LNCAP (cell line): ENCODE measurements around the gene FAAP24.

ENCODE experiments used
- CTCF ChIP-seq: fragments of 450-650 bp; IDR thresholded peaks from 2 replicates; pipeline ENCODE4 v1.5.1; 2017; ENCODE audit warnings: mild to moderate bottlenecking

FAAP24 gene

DNA sequence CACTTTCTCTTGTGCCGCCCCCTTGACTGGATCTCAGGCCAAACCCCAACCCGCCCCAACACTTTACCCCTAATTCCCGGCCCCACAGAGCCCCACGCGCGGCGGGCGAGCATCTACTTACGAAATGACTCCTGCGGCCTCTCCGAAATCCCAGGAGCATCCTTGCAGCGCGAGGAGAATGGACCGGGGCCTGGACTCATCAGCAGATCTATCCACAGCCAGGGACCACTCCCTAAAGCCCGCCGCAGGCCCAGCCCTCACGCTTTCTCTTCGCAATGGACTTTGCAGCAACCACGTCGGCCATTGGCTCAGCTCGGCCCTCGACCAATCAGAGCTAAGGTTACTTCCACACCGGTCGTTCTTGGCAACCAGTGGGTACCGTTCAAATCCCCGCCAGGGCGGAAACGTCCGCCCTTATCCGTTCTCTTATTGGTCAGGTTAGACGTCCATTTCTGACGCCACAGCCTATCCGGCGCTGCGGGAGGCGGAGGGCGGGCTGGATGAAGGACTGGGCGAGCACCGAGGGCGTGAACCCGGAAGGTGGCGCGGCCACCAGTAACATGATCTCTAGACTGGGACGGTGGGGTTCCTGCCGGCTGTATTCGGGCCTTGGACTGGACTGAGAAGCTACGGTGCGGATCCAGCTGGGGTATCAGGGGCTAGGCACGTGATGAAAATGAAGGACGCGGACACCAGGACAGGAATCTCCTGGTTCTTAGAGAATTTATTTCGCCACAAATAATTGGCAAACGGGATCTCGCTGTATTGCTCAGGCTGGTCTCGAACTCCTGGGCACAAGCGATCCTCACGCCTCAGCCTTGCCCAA lies at the start of gene FAAP24, which contains the start of gene CEP89:
Gene FAAP24 (plus strand): TSS at position 528 of the 826 bp plus-strand sequence. CDS start 955 bp downstream, outside the sequence.
Gene CEP89 (minus strand): TSS at position 244 of the 826 bp plus-strand sequence. CDS start 84 bp downstream, at position 160.
- no peak; the same call in 1 of the 2 replicates for TF ChIP-seq CTCF

DNA sequence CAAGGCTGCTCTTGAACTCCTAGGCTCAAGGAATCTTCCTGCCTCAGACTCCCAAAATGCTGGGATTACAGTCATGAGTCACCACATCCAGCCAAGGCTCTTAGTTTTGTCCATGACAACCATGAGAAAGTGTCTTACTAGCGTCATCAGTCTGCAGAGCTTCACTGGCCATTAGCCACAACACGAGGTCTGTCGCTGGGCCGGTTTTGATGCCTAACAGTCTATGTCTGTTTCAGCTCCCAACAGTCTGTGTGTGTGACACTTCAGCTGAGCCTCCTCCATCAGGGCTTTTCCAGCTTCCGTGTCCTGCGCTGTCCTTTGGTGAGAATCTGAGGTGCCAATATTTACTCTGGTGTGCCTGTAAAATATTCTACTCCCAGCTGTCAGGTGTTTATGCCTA lies 47.8 kb upstream of the FAAP24 start:
- TF ChIP-seq CTCF = no peak

DNA sequence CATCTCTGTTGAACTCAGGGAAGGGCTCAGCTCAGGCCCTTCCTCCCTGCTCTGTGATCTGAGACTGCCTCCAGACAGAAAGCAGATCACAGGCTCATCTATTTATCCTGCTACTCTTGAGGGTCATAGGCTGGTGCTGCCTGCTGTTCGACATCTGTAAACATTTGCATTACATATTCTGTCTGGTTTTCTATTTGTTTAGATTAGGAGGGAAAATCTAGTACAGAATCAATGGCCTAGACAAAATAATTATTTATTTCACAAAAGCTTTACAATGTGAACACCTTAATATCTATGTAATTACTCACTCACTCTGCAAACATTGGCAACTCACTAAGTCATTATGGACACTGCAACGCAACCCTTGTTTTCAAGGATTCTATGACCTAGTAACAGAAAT lies 43.2 kb upstream of the FAAP24 start:
- TF ChIP-seq CTCF = no peak

DNA sequence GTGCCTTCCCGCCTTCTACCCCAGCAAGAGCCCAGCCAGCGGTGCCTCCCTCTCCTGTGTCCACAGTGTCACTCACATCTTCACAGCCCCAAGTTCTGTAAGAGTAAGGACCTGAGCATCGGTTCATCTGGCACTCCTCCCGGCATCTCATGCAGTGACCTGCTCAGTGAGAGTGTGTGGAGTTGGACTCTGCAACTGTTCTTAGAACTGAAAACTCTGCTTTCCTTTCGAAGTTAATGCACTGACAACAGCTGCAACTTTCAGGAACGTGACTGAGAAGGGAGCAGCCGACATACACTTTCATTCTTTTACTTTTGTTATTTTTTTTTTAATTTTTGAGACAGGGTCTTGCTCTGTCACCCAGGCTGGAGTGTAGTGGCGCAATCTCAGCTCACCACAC lies 41.5 kb upstream of the FAAP24 start:
- no peak for TF ChIP-seq CTCF

DNA sequence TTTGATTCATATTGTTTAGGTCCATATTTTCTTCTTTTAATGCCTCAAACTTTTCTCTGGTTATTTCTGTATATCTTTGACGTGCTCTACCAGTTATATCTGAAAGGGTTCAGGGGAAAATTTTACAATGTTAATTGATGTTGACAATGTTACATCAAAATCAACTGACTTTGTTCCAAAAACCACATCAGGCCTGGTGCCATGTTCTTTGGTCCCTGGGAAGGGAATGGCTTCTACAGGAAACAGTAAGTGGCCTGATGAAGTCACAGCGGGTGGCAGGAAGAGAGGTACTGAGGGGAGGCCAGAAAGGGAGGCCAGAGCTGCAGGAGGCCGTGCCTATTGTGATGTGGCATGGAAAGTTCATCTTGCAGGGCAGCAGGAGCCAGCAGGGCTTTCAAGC lies 38.5 kb upstream of the FAAP24 start:
- no peak for TF ChIP-seq CTCF

DNA sequence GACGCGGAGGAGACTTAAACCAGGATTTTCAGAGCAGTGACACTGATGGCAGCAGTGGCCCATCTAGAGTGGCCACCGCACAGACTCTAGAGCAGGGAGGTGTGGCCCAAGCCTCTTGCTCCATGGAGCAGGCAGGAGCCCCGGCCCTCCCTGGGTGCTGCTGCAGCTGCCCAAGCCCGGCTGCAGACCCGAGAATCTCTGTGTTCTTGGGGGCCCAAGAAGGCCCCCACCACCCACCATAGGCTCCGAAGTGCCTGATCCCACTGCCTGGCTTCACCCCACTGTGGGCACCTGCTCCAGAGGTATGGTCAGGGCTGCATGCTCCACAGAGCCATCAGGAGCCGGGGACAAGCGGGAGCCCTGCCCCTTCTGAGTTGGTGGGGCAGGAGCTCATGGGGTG lies 36.4 kb upstream of the FAAP24 start:
- no peak for TF ChIP-seq CTCF

- no peak for TF ChIP-seq CTCF
Measured at GRCh38 chr19:32936065-32936464, 36.0 kb upstream of the FAAP24 start.
